LNCaP clone FGC (cell line): ENCODE results near the gene ST6GALNAC6.

Experiments
- DNase-seq: peaks from one replicate; pipeline ENCODE4 v3.0.0-alpha.2; 2011; ENCODE audit warnings: low read depth
- H3K4me3 ChIP-seq: 2 replicates; pipeline ENCODE4 v1.5.1; 2011; ENCODE audit warnings: mild to moderate bottlenecking, low read depth, low read length, control low read depth
- TF ChIP-seq, protein P1 (sequence below): IDR thresholded peaks from 2 replicates; pipeline ENCODE4 v1.5.1; 2012; ENCODE audit warnings: mild to moderate bottlenecking; ENCODE audit not compliant: control insufficient read depth, insufficient read depth; ENCODE audit errors: extremely low read depth

ST6GALNAC6 gene

GRCh38 chr9:127934248-127934647, 34.8 kb upstream of the ST6GALNAC6 start:
- H3K4me3 ChIP-seq: no peak overlapping the region
- TF ChIP-seq, protein P1, sequence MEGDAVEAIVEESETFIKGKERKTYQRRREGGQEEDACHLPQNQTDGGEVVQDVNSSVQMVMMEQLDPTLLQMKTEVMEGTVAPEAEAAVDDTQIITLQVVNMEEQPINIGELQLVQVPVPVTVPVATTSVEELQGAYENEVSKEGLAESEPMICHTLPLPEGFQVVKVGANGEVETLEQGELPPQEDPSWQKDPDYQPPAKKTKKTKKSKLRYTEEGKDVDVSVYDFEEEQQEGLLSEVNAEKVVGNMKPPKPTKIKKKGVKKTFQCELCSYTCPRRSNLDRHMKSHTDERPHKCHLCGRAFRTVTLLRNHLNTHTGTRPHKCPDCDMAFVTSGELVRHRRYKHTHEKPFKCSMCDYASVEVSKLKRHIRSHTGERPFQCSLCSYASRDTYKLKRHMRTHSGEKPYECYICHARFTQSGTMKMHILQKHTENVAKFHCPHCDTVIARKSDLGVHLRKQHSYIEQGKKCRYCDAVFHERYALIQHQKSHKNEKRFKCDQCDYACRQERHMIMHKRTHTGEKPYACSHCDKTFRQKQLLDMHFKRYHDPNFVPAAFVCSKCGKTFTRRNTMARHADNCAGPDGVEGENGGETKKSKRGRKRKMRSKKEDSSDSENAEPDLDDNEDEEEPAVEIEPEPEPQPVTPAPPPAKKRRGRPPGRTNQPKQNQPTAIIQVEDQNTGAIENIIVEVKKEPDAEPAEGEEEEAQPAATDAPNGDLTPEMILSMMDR: no peak
- no peak for DNase-seq

DNA sequence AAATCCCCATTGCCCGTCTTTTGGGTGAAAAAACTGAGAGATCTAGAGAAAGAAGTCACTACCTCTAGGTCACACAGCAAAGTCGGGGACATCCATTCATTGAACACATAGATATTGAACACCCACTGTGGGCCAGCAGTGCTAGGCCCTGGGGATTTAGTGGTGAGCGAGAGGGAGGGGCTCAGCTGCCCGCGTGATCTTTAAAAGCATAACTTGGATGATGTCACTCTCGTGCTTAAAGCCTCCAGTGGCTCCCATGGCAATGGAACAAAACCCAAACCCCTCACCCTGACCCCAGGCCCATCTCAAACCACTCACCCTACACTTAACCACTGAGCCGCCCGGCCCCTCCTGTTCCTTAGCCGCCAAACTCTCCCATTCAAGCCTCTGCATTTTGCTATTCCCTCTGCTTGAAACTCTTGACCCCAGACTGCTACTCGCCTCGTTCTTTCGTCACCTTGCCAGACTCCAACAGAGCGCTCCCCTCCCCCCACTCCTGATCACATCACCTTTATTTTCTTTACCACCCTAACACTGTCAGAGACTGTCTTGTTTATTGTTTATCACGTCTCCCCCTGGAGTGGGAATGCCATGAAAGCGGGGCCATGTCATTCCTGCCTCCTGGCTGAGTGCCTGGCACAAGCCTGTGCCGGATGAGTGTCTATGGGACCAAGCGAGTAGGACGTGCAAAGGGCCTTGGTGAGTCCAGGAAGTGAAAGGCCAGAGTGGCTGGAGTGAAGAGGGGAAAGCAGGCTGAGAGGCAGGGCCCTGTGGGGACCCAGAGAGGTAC, 31.9 kb upstream of the ST6GALNAC6 start:
- H3K4me3 ChIP-seq: peak overlapping the region; percentile 49; the same call in 1 of the 2 replicates
- TF ChIP-seq, protein P1: no peak
- DNase-seq: no peak

DNA sequence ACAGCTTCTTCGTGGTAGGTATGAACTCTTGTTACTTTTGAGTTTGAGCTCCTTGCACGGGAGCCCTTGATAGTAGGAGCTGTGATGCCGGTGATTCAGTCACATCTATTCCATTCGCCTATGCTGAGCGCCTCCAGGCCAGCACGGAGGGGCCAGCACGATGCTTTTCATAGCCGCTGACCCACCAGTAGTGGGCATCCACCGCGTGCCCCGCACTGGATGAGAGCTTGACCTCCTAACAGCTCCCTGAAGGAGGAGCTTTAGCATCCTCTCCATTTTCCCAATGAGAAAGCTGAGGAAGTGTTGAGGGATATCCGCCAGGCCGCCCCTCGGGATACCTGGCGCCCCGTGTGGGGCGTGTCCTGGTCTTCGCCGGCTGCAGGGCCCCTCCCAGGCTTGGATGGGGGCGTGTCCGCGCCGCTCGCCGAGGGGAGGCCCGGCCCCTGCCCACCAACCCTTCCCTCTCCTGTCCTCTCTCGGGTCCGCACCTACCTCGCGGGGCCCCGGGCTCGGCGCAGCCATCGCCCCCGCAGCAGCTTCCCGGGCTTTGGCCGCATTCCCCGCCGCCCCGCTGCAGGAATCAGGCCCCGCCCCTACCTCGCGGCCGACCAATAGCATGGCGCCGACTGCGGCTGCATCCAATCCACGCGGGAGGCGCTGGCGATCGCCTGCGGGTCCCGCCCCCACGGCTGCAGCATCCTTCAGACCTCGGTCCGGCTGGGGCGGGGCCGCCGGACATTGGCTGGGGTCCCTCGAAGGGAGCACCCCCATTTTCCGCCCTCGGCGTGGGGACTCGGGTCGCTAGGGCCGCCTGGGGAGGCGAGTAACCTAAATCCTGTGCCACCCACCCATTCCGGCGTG, 31.1 kb upstream of the ST6GALNAC6 start, which contains the start of gene PIP5KL1:
TSS of gene PIP5KL1 (minus strand) at position 547 of the 861 bp plus-strand sequence. CDS start at position 522, 25 bp downstream.
- H3K4me3 ChIP-seq: peak within 1 kb of the TSS; percentile 49
- DNase-seq: no peak
- TF ChIP-seq, protein P1: no peak

- no peak overlapping the region for H3K4me3 ChIP-seq
- no peak for DNase-seq
- TF ChIP-seq, protein P1: no peak
Observed at GRCh38 chr9:127929625-127929979, 30.2 kb upstream of the ST6GALNAC6 start.

GRCh38 chr9:127928676-127929624, 29.5 kb upstream of the ST6GALNAC6 start:
- TF ChIP-seq, protein P1: no peak
- H3K4me3 ChIP-seq: no peak overlapping the region
- DNase-seq: no peak

GRCh38 chr9:127927988-127928675, 28.7 kb upstream of the ST6GALNAC6 start:
- no peak for DNase-seq
- no peak overlapping the region for H3K4me3 ChIP-seq
- TF ChIP-seq, protein P1: no peak
